ENCODE measurements around the gene HIF1AN.

The HIF1AN gene

DNA sequence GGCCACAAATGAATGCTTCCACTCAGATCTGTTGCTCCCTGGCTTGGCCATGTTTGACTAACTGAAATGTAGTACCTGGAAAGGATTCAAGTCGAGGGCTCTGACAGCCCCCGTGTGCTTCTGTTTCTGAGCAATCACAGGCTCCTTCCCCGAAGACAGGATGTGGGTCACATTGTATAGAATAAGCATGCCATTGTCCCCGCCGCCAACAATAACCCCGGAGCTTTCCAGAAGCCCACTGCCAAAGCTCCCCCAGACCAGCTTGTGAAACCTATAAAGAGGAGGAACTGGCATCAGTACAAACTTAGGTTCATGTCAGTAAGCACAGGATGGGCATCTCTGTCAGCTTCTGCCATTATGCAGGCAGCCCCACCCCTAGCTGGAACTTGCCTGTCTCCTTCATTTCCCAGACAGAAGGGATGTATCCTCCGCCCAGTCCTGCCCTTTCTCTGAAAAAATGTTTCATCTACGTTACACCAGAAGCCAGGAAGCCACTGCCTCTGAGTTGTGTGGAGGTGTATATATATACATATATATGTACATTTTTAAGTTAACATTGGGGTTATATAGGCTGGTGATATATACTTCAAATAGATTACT, 26.4 kb upstream of the HIF1AN start:
- DNase-seq = no peak
- Mint-ChIP-seq H3K4me3 (no peak overlapping the region), H3K4me1 (no peaks in the 10 kb centered on the region), H3K9me3 (no peaks in the 10 kb centered on the region), H3K27me3 (no peaks in the 10 kb centered on the region), H3K36me3 (peaks cover 31 to 46% of the 10 kb centered on the region in 2 donors), H3K27ac (no peak overlapping the region)
- ATAC-seq (replicated peaks) = no peak

DNA sequence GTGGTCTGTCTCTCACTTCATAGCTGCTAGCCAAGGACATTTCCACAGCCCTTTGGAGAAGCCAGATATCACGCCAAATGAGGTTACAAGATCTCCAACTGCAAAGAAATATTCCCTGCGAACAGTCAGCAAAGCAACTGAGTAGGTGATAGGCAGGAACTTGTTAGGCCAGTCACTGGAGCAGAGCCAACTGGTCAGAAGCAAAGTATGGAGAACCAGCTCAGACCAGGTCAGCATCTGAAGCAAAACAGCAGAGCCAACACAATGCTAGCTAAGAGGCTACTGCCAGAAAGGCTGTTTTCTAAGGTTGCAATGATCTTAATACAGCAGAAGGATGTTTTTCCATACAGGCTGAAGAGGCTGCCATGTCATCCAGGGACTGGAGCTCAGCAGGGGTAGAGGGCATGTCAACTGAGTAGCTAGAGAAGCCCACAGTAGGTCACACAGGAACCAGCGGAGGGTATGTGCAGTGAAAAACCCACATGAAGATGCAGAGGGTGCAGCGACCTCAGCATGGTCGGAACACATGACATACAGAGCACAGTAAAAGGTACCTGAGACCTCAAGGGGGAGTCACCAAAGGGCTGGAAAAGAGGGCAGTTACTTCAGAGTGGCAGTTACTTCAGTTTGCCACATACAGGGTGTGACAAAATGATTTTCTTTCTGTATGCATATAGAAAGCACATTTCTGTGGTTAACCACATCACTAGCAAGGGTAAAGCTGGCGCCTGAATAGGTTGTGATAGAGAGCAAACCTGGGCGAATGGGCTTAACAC, 25.0 kb upstream of the HIF1AN start:
- Mint-ChIP-seq H3K27ac (no peak overlapping the region), H3K36me3 (peaks cover 33 to 39% of the 10 kb centered on the region in 2 donors), H3K27me3 (no peaks in the 10 kb centered on the region), H3K9me3 (no peaks in the 10 kb centered on the region), H3K4me3 (no peak overlapping the region), H3K4me1 (no peaks in the 10 kb centered on the region)
- DNase-seq = no peak
- ATAC-seq (replicated peaks) = peak; percentile 27 to 42

DNA sequence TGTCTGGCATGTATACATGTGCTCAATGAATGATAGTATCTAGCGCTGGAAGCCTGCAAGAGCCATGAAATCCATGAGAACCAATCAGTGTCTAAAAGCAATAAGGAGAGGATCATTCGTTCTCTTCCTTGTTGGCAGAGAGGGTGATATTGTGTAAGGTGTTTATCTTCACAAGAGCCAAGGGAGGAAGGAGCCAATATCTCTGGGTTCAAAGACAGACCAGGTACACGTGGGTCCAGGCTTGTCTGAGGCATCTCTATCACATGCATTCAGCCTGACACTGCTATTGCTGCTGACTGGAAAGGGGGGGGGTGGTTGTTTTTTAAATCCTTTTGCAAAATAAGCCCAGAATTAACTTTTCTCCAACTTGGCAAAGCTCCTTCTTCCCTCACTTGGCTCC, 20.1 kb upstream of the HIF1AN start:
- Mint-ChIP-seq H3K4me3 (no peak overlapping the region), H3K9me3 (no peaks in the 10 kb centered on the region), H3K36me3 (peaks cover 28 to 44% of the 10 kb centered on the region in 2 donors), H3K27me3 (peaks cover 16 to 17% of the 10 kb centered on the region in 2 donors), H3K27ac (no peak overlapping the region), H3K4me1 (peaks cover 8 to 10% of the 10 kb centered on the region in 2 donors)
- DNase-seq (no peak), ATAC-seq (replicated peaks) (no peak)

DNA sequence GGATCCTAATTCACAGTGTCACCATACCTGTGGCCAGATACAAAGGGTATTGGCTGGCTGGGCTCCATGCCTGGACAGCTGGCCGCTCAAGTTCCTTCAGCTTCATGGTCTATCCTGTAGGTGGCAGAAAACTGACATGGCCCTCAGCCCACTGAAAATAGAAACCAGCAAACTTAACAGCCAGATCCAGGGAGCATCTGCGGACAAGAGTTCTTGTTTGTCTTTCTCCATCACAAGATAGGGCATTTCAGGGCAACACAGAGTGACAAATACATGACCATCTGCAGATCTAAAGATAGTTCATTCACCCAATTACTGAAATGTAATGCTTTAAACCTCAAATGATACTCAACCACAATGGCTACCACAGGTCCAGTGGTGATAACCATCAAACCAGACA, 18.9 kb upstream of the HIF1AN start:
- no peak for ATAC-seq (replicated peaks)
- no peak for DNase-seq
- Mint-ChIP-seq H3K4me3 (no peak overlapping the region), H3K27ac (no peak overlapping the region), H3K27me3 (peaks cover 16 to 17% of the 10 kb centered on the region in 2 donors), H3K9me3 (no peaks in the 10 kb centered on the region), H3K36me3 (peaks cover 29 to 44% of the 10 kb centered on the region in 2 donors), H3K4me1 (peaks cover 8 to 10% of the 10 kb centered on the region in 2 donors)

DNA sequence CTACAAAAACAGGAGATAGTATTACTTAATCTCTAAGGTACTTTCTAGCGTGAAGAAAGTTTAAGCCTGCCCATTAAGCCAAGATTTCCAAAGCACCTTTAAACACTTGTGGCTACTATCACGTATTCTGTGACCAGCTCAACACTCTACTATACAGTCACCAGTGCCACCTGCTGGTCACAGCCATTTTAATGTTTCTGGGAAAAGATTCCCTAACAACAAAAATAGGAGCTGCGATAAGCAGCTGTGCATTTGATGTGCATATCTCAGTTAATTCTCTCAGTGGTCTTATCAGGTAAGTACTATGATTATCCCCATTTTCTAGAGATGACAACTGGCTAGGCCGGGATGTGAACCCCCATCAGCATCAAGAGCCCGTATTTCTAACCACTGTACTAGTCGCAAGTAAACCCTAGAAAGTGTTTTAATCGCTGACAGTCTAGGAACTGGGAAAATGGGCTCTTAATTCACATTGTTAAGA, 16.9 kb upstream of the HIF1AN start:
- ATAC-seq (replicated peaks) (peak; percentile 69 to 76), DNase-seq (peak; percentile 10)
- Mint-ChIP-seq H3K4me3 (peak overlapping the region in 1 of 2 donors; percentile 63), H3K36me3 (peaks cover 32 to 51% of the 10 kb centered on the region in 2 donors), H3K27ac (no peak overlapping the region), H3K4me1 (peaks cover 8 to 10% of the 10 kb centered on the region in 2 donors), H3K9me3 (no peaks in the 10 kb centered on the region), H3K27me3 (peaks cover 16 to 17% of the 10 kb centered on the region in 2 donors)

DNA sequence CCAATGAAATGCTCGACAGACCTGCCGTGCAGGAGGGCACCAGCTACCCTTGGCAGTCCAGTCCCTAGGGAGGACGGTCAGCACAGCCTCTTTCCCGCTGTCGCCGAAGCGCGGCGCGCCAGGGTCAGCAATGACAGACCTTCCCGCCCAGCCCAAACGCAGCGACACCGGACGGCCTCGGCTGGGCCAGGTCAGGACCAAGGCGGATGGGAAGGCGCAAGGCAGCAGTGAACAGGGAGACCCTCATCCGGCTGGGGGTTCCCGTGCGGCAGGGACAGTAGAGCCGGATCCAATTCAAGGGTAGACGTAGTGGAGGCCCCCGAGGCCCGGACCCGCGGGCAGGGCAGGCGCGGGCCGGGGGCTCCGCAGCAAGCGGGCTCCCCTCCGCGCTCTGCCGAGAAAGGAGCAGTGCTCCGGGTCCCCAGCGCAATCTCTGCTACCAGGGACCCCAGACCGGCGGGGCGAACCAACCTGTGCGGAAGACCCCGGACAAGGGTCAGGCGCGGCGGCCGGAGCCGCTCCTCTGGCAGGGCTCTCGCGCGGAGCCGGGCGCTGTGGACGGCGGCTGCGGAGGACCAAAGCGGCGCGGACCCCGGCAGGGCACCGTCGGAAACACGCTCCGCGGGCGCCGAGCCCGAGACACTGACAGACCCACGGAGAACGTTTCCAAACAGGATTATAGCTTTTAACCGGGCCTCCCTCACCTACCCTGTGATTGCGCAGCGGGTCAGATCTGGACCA, 16.3 kb upstream of the HIF1AN start, which contains the start of gene SEC31B:
TSS of gene SEC31B (minus strand) at position 551 of the 741 bp plus-strand sequence. CDS start 2,909 bp downstream, outside the sequence.
- DNase-seq = peak; percentile 1
- Mint-ChIP-seq H3K4me3 (peak within 1 kb of the TSS; percentile 63 to 70), H3K36me3 (peaks cover 33 to 53% of the 10 kb centered on the region in 2 donors), H3K4me1 (peaks cover 8 to 10% of the 10 kb centered on the region in 2 donors), H3K27ac (no peak within 1 kb of the TSS), H3K9me3 (no peaks in the 10 kb centered on the region), H3K27me3 (peaks cover 16 to 17% of the 10 kb centered on the region in 2 donors)
- peak; percentile 29 to 33 for ATAC-seq (replicated peaks)

DNA sequence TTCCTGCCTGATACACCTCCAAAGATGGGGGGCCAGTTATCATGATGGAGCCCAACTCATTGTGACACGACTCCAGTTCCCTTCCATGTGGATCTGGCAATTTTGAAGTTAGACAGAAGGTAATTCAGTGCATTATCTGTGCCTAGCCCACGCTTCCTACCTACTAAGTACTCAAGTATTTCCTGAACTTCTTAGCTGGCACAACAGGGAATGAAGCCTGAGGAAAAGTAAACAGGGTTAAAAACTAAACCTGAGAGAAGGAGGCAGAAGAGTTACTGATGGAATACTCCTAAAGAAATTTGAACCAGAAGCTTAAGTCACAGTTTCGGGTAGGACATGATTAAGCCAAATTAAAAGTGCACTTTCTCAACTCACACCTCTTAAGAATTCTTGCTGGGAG, 14.9 kb upstream of the HIF1AN start:
- no peak for DNase-seq
- Mint-ChIP-seq H3K4me1 (peaks cover 8 to 10% of the 10 kb centered on the region in 2 donors), H3K27me3 (peaks cover 16 to 17% of the 10 kb centered on the region in 2 donors), H3K36me3 (peaks cover 34 to 61% of the 10 kb centered on the region in 2 donors), H3K4me3 (no peak overlapping the region), H3K9me3 (no peaks in the 10 kb centered on the region), H3K27ac (no peak overlapping the region)
- no peak for ATAC-seq (replicated peaks)

DNA sequence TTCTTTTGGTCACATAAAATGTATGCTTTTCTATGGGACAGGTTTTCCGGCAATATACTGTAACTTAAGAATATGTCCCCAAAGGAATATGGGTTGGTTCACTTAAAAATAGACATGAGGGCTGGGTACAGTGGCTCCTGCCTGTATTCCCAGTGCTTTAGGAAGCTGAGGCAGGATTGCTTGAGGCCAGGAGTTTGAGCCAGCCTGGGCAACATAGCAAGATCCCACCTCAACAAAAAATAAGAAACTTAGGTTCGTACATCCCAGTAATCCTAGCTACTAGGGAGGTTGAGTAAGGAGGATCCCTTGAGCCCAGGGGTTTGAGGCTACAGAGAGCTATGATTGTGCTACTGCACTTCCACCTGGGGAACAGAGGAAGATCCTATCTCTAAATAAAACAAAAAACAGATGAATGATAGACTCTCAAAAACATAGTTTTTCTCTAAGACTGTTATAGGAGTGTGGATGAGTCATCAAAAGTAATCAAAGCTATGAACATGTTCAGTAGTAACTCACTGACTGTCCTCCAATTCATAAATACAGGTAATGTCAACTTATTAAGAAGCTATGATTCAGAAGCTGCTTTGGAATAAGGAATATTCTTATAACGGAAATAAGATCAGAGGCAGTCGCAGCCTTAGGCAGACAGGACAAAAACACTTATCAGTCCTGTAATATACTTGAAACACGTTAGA, 13.5 kb upstream of the HIF1AN start:
- Mint-ChIP-seq H3K9me3 (no peaks in the 10 kb centered on the region), H3K27me3 (peaks cover 16 to 17% of the 10 kb centered on the region in 2 donors), H3K4me1 (peaks cover 10% of the 10 kb centered on the region in 2 donors), H3K4me3 (no peak overlapping the region), H3K36me3 (peaks cover 34 to 60% of the 10 kb centered on the region in 2 donors), H3K27ac (no peak overlapping the region)
- DNase-seq (no peak), ATAC-seq (replicated peaks) (no peak)

DNA sequence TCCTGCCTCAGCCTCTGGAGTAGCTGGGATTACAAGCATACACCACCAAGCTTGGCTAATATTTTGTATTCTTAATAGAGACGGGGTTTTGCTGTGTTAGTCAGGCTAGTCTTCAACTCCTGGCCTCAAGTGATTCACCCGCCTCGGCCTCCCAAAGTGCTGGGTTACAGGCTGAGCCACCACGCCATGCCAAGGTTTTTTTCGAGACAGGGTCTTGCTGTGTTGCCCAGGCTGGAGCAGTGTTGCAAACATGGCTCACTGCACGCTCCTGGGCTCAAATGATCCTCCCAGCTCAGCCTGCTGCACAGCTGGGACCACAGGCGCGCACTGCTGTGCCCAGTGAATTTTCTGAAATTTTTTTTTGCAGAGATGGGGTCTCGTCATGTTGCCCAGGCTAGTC, 12.8 kb upstream of the HIF1AN start:
- Mint-ChIP-seq H3K4me3 (no peak overlapping the region), H3K4me1 (peaks cover 10% of the 10 kb centered on the region in 2 donors), H3K36me3 (peaks cover 31 to 53% of the 10 kb centered on the region in 2 donors), H3K27ac (no peak overlapping the region), H3K27me3 (peaks cover 11 to 13% of the 10 kb centered on the region in 2 donors), H3K9me3 (no peaks in the 10 kb centered on the region)
- DNase-seq = no peak
- no peak for ATAC-seq (replicated peaks)

DNA sequence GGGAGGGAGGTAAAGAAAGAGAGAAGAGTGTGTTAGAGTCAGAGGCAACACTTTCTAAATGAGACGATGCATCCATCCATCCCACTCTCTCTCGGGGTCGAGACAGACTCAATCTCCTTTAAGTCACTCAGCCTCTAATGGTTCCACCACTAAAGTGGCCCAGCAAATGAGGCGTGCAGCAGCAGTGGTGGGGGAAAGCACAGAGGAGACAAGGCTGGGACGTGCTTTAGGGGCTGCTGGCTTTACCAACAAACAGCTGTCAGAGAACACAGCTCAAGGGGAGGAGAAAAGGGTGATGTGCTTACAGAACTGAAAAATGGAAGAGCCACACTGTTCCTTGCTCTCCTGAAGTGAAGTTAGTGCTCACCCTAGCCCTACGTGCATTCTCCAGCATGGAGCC, 11.5 kb upstream of the HIF1AN start:
- Mint-ChIP-seq H3K27ac (no peak overlapping the region), H3K4me3 (no peak overlapping the region), H3K9me3 (no peaks in the 10 kb centered on the region), H3K27me3 (peaks cover 3 to 4% of the 10 kb centered on the region in 2 donors), H3K36me3 (peaks cover 32 to 54% of the 10 kb centered on the region in 2 donors), H3K4me1 (peaks cover 11% of the 10 kb centered on the region in 2 donors)
- DNase-seq (no peak), ATAC-seq (replicated peaks) (no peak)

DNA sequence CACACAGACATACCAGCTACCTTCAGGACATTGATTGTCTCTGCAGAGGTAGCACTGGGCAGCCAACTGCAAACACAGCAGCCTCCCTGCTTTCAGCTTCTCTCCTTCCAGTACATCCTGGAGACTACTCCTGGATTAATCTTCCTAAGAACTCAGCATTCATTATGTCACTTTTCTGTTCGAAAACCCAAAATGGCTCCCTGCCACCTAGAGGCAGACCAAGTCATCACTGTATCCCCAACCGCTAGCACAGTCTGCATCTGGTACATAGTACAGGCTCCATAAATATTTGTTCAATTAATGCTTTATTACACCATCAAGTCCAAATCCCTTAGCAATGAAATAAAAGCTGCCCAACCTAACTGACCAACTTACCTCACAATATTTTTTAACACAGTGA, 11.1 kb upstream of the HIF1AN start:
- no peak for DNase-seq
- no peak overlapping the region for H3K27ac Mint-ChIP-seq
- H3K27me3 Mint-ChIP-seq = no peaks in the 10 kb centered on the region
- H3K9me3 Mint-ChIP-seq = no peaks in the 10 kb centered on the region
- H3K4me3 Mint-ChIP-seq = no peak overlapping the region
- ATAC-seq (replicated peaks) = no peak
- H3K36me3 Mint-ChIP-seq = peaks cover 32 to 53% of the 10 kb centered on the region in 2 donors
- peaks cover 7 to 9% of the 10 kb centered on the region in 2 donors for H3K4me1 Mint-ChIP-seq

DNA sequence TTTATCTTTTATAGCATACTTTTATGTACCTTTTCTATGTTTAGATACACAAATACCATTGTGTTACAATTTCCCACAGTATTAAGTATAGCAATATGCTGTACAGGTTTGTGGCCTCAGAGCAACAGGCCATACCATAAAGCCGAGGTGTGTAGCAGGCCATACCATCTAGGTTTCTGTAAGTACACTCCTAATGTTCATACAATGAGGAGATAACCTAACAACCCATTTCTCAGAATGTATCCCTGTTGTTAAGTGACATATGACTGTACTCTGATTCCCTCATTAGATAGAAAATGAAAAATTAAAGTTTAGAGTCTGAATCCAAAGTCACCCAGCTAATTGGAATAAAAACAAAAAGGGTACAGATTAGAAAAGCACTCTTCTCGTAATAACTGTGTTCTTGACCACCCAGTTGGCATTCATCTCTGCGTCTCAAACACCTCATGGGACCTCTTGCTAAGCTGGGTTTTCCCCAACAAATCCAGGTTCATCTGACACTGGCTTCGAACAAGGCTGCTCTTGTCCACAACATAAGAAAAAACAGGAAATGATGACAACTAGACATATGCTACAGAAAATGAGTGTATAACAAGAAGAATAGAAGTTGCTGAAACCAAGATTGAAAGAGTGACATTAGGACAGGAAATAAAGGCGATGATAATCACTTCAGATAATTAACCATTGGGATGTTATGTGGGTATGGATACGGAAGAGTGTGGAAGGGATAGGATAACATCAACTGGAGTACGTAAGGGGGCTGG, 7.4 kb upstream of the HIF1AN start:
- Mint-ChIP-seq H3K4me1 (peaks cover 13 to 14% of the 10 kb centered on the region in 2 donors), H3K4me3 (peak overlapping the region; percentile 90 to 99), H3K27me3 (no peaks in the 10 kb centered on the region), H3K9me3 (no peaks in the 10 kb centered on the region), H3K36me3 (peaks cover 25 to 41% of the 10 kb centered on the region in 2 donors), H3K27ac (peak overlapping the region; percentile 97)
- DNase-seq (no peak), ATAC-seq (replicated peaks) (peak; percentile 49 to 52)

DNA sequence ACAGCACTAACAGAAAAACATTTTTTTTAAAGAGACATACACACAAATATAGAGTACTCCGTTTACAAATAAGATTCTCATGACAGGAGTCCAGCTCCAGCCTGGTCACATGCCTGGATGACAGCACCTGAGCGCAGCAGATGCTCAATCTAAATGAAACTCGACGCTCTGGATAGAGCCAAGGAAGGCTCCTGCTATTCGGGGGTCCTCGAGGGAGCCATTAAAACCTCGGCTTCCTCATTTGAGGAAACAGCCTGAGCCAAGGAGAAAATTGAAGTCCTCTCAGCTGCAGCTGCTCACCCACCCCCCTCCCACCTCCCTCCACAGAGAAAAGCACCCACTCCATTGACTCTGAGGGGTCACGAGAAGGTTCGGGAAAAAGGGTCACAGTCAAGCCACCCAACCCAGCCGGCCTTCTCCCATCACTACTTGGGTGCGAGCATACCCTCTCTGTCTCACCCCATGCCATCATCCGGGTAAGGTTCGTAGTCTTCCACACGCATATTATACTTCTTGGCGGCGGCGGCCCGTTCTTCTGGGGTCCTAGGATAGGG, 6.7 kb upstream of the HIF1AN start:
- peaks cover 13 to 14% of the 10 kb centered on the region in 2 donors for H3K4me1 Mint-ChIP-seq
- DNase-seq (no peak), ATAC-seq (replicated peaks) (no peak)
- H3K36me3 Mint-ChIP-seq = peaks cover 18 to 34% of the 10 kb centered on the region in 2 donors
- H3K9me3 Mint-ChIP-seq = no peaks in the 10 kb centered on the region
- no peaks in the 10 kb centered on the region for H3K27me3 Mint-ChIP-seq
- H3K27ac Mint-ChIP-seq = peak overlapping the region; percentile 97
- peak overlapping the region; percentile 90 to 99 for H3K4me3 Mint-ChIP-seq

Data from stimulated activated naive B cell treated with anti-CD40 and anti-IgM and Interleukin-4, amounts not matched to agents 10 μg/mL and 1 μg/mL and 100 μg/mL, for 72 hours (primary cell).